OCI-LY1 (cell line): ENCODE results near the gene GALR1.

Experiments
- H2AFZ ChIP-seq: fragments of 200-600 bp; sonication (generic), shearing (Covaris generic); 2 replicates; pipeline ENCODE4 v1.6.0; 2014; ENCODE audit warnings: antibody characterized with exemption, mild to moderate bottlenecking, low read length
- H3F3A ChIP-seq: fragments of 200-600 bp; sonication (generic), shearing (Covaris generic); 2 replicates; pipeline ENCODE4 v1.6.0; 2014; ENCODE audit warnings: mild to moderate bottlenecking, antibody characterized with exemption, low read length, moderate library complexity; ENCODE audit not compliant: insufficient read depth
- H3K27ac ChIP-seq: fragments of 200-600 bp; sonication (generic); 2 replicates; pipeline ENCODE4 v1.5.1; 2014; ENCODE audit warnings: low read length, mixed run types, mild to moderate bottlenecking, low read depth; ENCODE audit not compliant: poor library complexity, severe bottlenecking
- H3K27me3 ChIP-seq: fragments of 200-600 bp; sonication (generic); 2 replicates; pipeline ENCODE4 v1.6.0; 2014; ENCODE audit warnings: antibody characterized with exemption, mild to moderate bottlenecking, low read length, moderate library complexity; ENCODE audit not compliant: insufficient read depth
- H3K36me3 ChIP-seq: fragments of 200-600 bp; sonication (generic); 2 replicates; pipeline ENCODE4 v1.6.1; 2014; ENCODE audit warnings: mild to moderate bottlenecking, antibody characterized with exemption, low read length, moderate library complexity, mixed read lengths; ENCODE audit not compliant: insufficient read depth
- H3K4me1 ChIP-seq: fragments of 200-600 bp; sonication (generic); 2 replicates; pipeline ENCODE4 v1.5.1; 2014; ENCODE audit warnings: mild to moderate bottlenecking, low read length, moderate library complexity; ENCODE audit not compliant: insufficient read depth, severe bottlenecking
- H3K4me2 ChIP-seq: fragments of 200-600 bp; sonication (generic), shearing (Covaris generic); 2 replicates; pipeline ENCODE4 v1.6.1; 2014; ENCODE audit warnings: low read length
- H3K4me3 ChIP-seq: fragments of 200-600 bp; sonication (generic); 2 replicates; pipeline ENCODE4 v1.5.1; 2014; ENCODE audit warnings: low read length, low read depth, mild to moderate bottlenecking, mixed read lengths; ENCODE audit not compliant: poor library complexity, severe bottlenecking
- H3K79me2 ChIP-seq: fragments of 200-600 bp; shearing (Covaris generic); 2 replicates; pipeline ENCODE4 v1.6.1; 2016; ENCODE audit warnings: mixed run types, low read length, mixed read lengths; ENCODE audit not compliant: insufficient read depth
- H3K9ac ChIP-seq: fragments of 200-600 bp; sonication (generic), shearing (Covaris generic); 2 replicates; pipeline ENCODE4 v1.6.1; 2014; ENCODE audit warnings: mild to moderate bottlenecking, low read length, mixed read lengths
- H3K9me2 ChIP-seq: fragments of 200-600 bp; sonication (generic), shearing (Covaris generic); 2 replicates; pipeline ENCODE4 v1.6.1; 2014; ENCODE audit warnings: low read depth, mild to moderate bottlenecking, low read length, mixed read lengths
- H3K9me3 ChIP-seq: fragments of 200-600 bp; shearing (Covaris generic); 2 replicates; pipeline ENCODE4 v1.6.1; 2014; ENCODE audit warnings: low read length, mixed read lengths
- H4K20me1 ChIP-seq: fragments of 200-600 bp; sonication (generic), shearing (Covaris generic); 2 replicates; pipeline ENCODE4 v1.6.0; 2016; ENCODE audit warnings: mild to moderate bottlenecking, low read length; ENCODE audit not compliant: insufficient read depth
- CTCF ChIP-seq: fragments of 200-600 bp; sonication (generic), shearing (Covaris generic); IDR thresholded peaks from 2 replicates; pipeline ENCODE4 v1.5.1; 2017; ENCODE audit warnings: mild to moderate bottlenecking, antibody characterized with exemption, low read length, moderate library complexity, mixed read lengths
- EZH2 ChIP-seq: fragments of 200-600 bp; sonication (generic), shearing (Covaris generic); IDR thresholded peaks from 2 replicates; pipeline ENCODE4 v1.8.0; 2017; ENCODE audit warnings: borderline replicate concordance, mixed run types, mild to moderate bottlenecking, antibody characterized with exemption, low read length, moderate library complexity, mixed read lengths

Gene GALR1

GRCh38 chr18:77206676-77207374 is 42.8 kb upstream of the GALR1 start:
- H4K20me1 ChIP-seq, result no peaks in the 10 kb centered on the region
- no peaks in the 10 kb centered on the region for H3K36me3 ChIP-seq
- H3K4me3 ChIP-seq, result no peak overlapping the region
- no peak overlapping the region for H2AFZ ChIP-seq
- no peaks in the 10 kb centered on the region for H3K9me2 ChIP-seq
- no peaks in the 10 kb centered on the region for H3K9me3 ChIP-seq
- no peak overlapping the region for H3K27ac ChIP-seq
- TF ChIP-seq CTCF (no peak), EZH2 (no peak)
- no peaks in the 10 kb centered on the region for H3K79me2 ChIP-seq
- peaks cover 37% of the 10 kb centered on the region for H3K4me1 ChIP-seq
- H3F3A ChIP-seq, result no peaks in the 10 kb centered on the region
- no peak overlapping the region for H3K9ac ChIP-seq
- H3K4me2 ChIP-seq, result no peak overlapping the region
- no peaks in the 10 kb centered on the region for H3K27me3 ChIP-seq

- Histone ChIP-seq H3K4me2 (peak overlapping the region; percentile 2; the same call in 1 of the 2 replicates), H3K9me2 (no peaks in the 10 kb centered on the region), H3K4me3 (no peak overlapping the region), H4K20me1 (no peaks in the 10 kb centered on the region), H3K9me3 (no peaks in the 10 kb centered on the region), H3K9ac (no peak overlapping the region), H3K36me3 (no peaks in the 10 kb centered on the region), H3K27me3 (no peaks in the 10 kb centered on the region), H3K4me1 (peaks cover 37% of the 10 kb centered on the region), H3F3A (no peaks in the 10 kb centered on the region), H2AFZ (no peak overlapping the region), H3K27ac (no peak overlapping the region), H3K79me2 (no peaks in the 10 kb centered on the region)
- TF ChIP-seq EZH2 (no peak), CTCF (peak; percentile 73)
Measured at GRCh38 chr18:77207540-77207939, 42.1 kb upstream of the GALR1 start.

DNA sequence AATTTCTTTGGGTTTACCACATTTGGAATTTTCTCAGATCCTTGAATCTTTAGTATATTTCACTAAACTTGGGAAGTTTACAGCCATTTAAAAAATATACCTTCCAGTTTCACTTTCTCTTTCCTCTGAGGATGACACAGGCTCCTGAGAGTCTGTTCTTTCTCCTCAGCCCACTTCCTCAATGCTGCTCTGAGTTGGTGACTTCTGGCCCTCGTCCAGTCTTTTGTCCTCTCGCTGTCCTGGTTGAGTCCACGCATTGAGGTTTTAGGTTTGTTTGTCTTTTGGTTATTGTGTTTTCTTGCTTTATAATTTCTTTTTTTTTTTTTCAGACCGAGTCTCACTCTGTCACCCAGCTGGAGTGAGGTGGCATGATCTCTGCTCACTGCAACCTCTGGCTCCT is 40.7 kb upstream of the GALR1 start:
- no peak for TF ChIP-seq EZH2
- TF ChIP-seq CTCF, result no peak
- Histone ChIP-seq H4K20me1 (no peaks in the 10 kb centered on the region), H3K9me3 (no peaks in the 10 kb centered on the region), H3K27me3 (no peaks in the 10 kb centered on the region), H3F3A (no peaks in the 10 kb centered on the region), H3K4me3 (peak overlapping the region; percentile 46), H3K9ac (peak overlapping the region; percentile 4), H3K4me1 (peaks cover 37% of the 10 kb centered on the region), H2AFZ (peak overlapping the region; percentile 54), H3K79me2 (no peaks in the 10 kb centered on the region), H3K36me3 (no peaks in the 10 kb centered on the region), H3K9me2 (no peaks in the 10 kb centered on the region), H3K4me2 (peak overlapping the region; percentile 68), H3K27ac (peak overlapping the region; percentile 56)
